Inferior parietal cortex (tissue), 1 donor: ENCODE measurements around the gene CA10.

ENCODE experiments used
- DNase-seq: peaks from one replicate; pipeline ENCODE4 v3.0.0-alpha.2; 2016; ENCODE audit errors: extremely low spot score

The CA10 gene

GRCh38 chr17:51598824-51599223 lies 559.7 kb downstream of the CA10 start:
- no peak for DNase-seq

GRCh38 chr17:51597345-51597744 lies 561.2 kb downstream of the CA10 start:
- no peak for DNase-seq

- DNase-seq, result no peak
Measured at GRCh38 chr17:51595826-51596398, 562.6 kb downstream of the CA10 start.

- DNase-seq, result no peak
Measured at GRCh38 chr17:51590071-51590656, 568.4 kb downstream of the CA10 start.

GRCh38 chr17:51588063-51588462 lies 570.5 kb downstream of the CA10 start:
- no peak for DNase-seq

- DNase-seq, result no peak
Measured at GRCh38 chr17:51587516-51587915, 571.0 kb downstream of the CA10 start.

- no peak for DNase-seq
Measured at GRCh38 chr17:51585514-51586104, 572.9 kb downstream of the CA10 start.

- no peak for DNase-seq
Measured at GRCh38 chr17:51580869-51581268, 577.6 kb downstream of the CA10 start.
